HCT116 (cell line): ENCODE results near the gene DOCK3. TPM values are rescaled to one million over a fixed set of nuclear protein-coding genes. Genes with fewer than 3 reads are reported as not detected.

Experiments used
- ATAC-seq: fragments of 200-7000 bp; cut with Tn5 transposase; 2 replicates; pipeline ENCODE4 v1.9.1; 2020; ENCODE audit warnings: mild to moderate bottlenecking, moderate library complexity
- BruUV-seq: library from RNA; stranded (reverse); fragments of 400-500 nt; replicated peaks from 2 replicates; lab custom pipeline; 2021; lab: Mats Ljungman, UMichigan
- CTCF ChIA-PET: fragments of 300-600 bp; sonication (Branson Sonifier 250); formaldehyde crosslinking; loops from one replicate; lab custom pipeline; 2021; ENCODE audit warnings: antibody characterized with exemption; lab: Charles Lee
- POLR2A ChIA-PET: fragments of 300-600, 350-600 bp; sonication (Branson Sonifier 250); formaldehyde crosslinking; loops from one replicate; lab custom pipeline; 2021; ENCODE audit warnings: antibody characterized with exemption; lab: Charles Lee
- RAD21 ChIA-PET, 2 experiments: fragments of 300-600 bp; sonication (Branson Sonifier 250); formaldehyde crosslinking; loops; one replicate each; lab custom pipeline; 2023; ENCODE audit warnings: low total read pairs in 2 of 2; ENCODE audit not compliant: uncharacterized antibody in 2 of 2, unreplicated experiment in 2 of 2, low non-redundant PET in 1 of 2; lab: Charles Lee
- DNase-seq: peaks from one replicate; pipeline ENCODE4 v3.0.0-alpha.2; 2010; ENCODE audit warnings: low read depth, low spot score
- H2AFZ ChIP-seq: fragments of 200-600 bp; shearing (Covaris generic), sonication (generic); 2 replicates; pipeline ENCODE4 v1.6.1; 2017; ENCODE audit warnings: low read depth, mixed run types, mixed read lengths, antibody characterized with exemption, low read length; ENCODE audit not compliant: poor library complexity, severe bottlenecking
- H3K27ac ChIP-seq: 2 replicates; pipeline ENCODE4 v1.5.1; 2012; ENCODE audit warnings: low read depth, low read length
- H3K27me3 ChIP-seq: fragments of 200-600 bp; sonication (generic); 2 replicates; pipeline ENCODE4 v1.6.1; 2016; ENCODE audit warnings: mixed run types, low read length, mixed read lengths; ENCODE audit not compliant: insufficient read depth
- H3K36me3 ChIP-seq, 2 experiments: fragments of 200-500 bp in 1 of 2; fragments of 200-600 bp in 1 of 2; sonication (Bioruptor generic) in 1 of 2; sonication (generic) in 1 of 2; 2 replicates each; pipeline versions ENCODE4 v1.5.1 to v1.6.1; 2014 to 2016; ENCODE audit warnings: low read length in 2 of 2, inconsistent platforms in 1 of 2, mixed read lengths in 1 of 2, mixed run types in 1 of 2; ENCODE audit not compliant: insufficient read depth in 2 of 2, control insufficient read depth in 1 of 2
- H3K4me1 ChIP-seq, 2 experiments: fragments of 200-600 bp in 1 of 2; sonication (generic) in 1 of 2; 2 replicates each; pipeline versions ENCODE4 v1.5.1 to v1.6.1; 2012 to 2017; ENCODE audit warnings: low read length in 2 of 2, inconsistent platforms in 1 of 2, mild to moderate bottlenecking in 1 of 2, mixed read lengths in 1 of 2, mixed run types in 1 of 2, moderate library complexity in 1 of 2; ENCODE audit not compliant: insufficient read depth in 2 of 2, control insufficient read depth in 1 of 2
- H3K4me2 ChIP-seq: fragments of 200-600 bp; sonication (generic); 2 replicates; pipeline ENCODE4 v1.6.1; 2017; ENCODE audit warnings: mixed run types, low read length, mixed read lengths
- H3K4me3 ChIP-seq, 2 experiments: fragments of 200-600 bp in 1 of 2; sonication (generic) in 1 of 2; replicated peaks in 1 of 2; 2 replicates each; pipeline ENCODE4 v1.5.1; 2011 to 2016; ENCODE audit warnings: low read length in 2 of 2, control low read depth in 1 of 2, low read depth in 1 of 2, mild to moderate bottlenecking in 1 of 2, mixed read lengths in 1 of 2, mixed run types in 1 of 2
- H3K79me2 ChIP-seq: fragments of 200-600 bp; sonication (generic); 2 replicates; pipeline ENCODE4 v1.6.1; 2017; ENCODE audit warnings: mild to moderate bottlenecking, mixed run types, low read length, moderate library complexity, mixed read lengths; ENCODE audit not compliant: insufficient read depth
- H3K9ac ChIP-seq: fragments of 200-600 bp; sonication (generic); 2 replicates; pipeline ENCODE4 v1.6.1; 2016; ENCODE audit warnings: low read length, mixed read lengths
- H3K9me2 ChIP-seq: fragments of 200-600 bp; sonication (generic), shearing (Covaris generic); 2 replicates; pipeline ENCODE4 v1.6.1; 2017; ENCODE audit warnings: mixed run types, mild to moderate bottlenecking, moderate library complexity; ENCODE audit not compliant: insufficient read depth
- H3K9me3 ChIP-seq, 2 experiments: fragments of 200-500 bp in 1 of 2; fragments of 200-600 bp in 1 of 2; sonication (Bioruptor generic) in 1 of 2; sonication (generic) in 1 of 2; 2 replicates each; pipeline ENCODE4 v1.6.1; 2014 to 2017; ENCODE audit warnings: low read length in 2 of 2, mixed read lengths in 2 of 2, inconsistent platforms in 1 of 2, low read depth in 1 of 2, mild to moderate bottlenecking in 1 of 2, mixed run types in 1 of 2, moderate library complexity in 1 of 2; ENCODE audit not compliant: control insufficient read depth in 1 of 2, insufficient read depth in 1 of 2
- H4K20me1 ChIP-seq: fragments of 200-600 bp; sonication (generic), shearing (Covaris generic); 2 replicates; pipeline ENCODE4 v1.6.1; 2017; ENCODE audit warnings: mixed run types, mild to moderate bottlenecking, moderate library complexity; ENCODE audit not compliant: insufficient read depth
- CEBPB ChIP-seq: IDR thresholded peaks from 2 replicates; pipeline ENCODE4 v1.6.1; 2012; ENCODE audit warnings: low read depth
- ELF1 ChIP-seq: IDR thresholded peaks from 2 replicates; pipeline ENCODE4 v1.6.1; 2012; ENCODE audit warnings: low read depth, borderline replicate concordance
- EZH2phosphoT487 ChIP-seq: fragments of 200-600 bp; IDR thresholded peaks from 2 replicates; pipeline ENCODE4 v1.6.1; 2018; ENCODE audit warnings: antibody characterized with exemption, borderline replicate concordance
- FOSL1 ChIP-seq: IDR thresholded peaks from 2 replicates; pipeline ENCODE4 v1.6.1; 2012; ENCODE audit warnings: low read depth
- JUND ChIP-seq: IDR thresholded peaks from 2 replicates; pipeline ENCODE4 v1.6.1; 2012
- POLR2A ChIP-seq: IDR thresholded peaks from 2 replicates; pipeline ENCODE4 v1.7.0; 2011; ENCODE audit warnings: borderline replicate concordance; ENCODE audit not compliant: insufficient read depth, insufficient read length; ENCODE audit errors: extremely low read depth
- POLR2AphosphoS5 ChIP-seq: IDR thresholded peaks from 2 replicates; pipeline ENCODE4 v1.6.1; 2011; ENCODE audit warnings: mild to moderate bottlenecking, low read depth, low read length, moderate library complexity
- RAD21 ChIP-seq: IDR thresholded peaks from 2 replicates; pipeline ENCODE4 v1.6.1; 2012; ENCODE audit warnings: low read depth, mild to moderate bottlenecking
- SIN3A ChIP-seq: IDR thresholded peaks from 2 replicates; pipeline ENCODE4 v1.6.1; 2012; ENCODE audit warnings: low read depth
- SP1 ChIP-seq: IDR thresholded peaks from 2 replicates; pipeline ENCODE4 v1.6.1; 2012; ENCODE audit warnings: low read depth
- SRF ChIP-seq: IDR thresholded peaks from 2 replicates; pipeline ENCODE4 v1.6.1; 2012; ENCODE audit warnings: low read depth
- YY1 ChIP-seq: IDR thresholded peaks from 2 replicates; pipeline ENCODE4 v1.6.1; 2011; ENCODE audit warnings: low read length, low read depth, moderate library complexity, mild to moderate bottlenecking; ENCODE audit not compliant: insufficient replicate concordance; ENCODE audit errors: extremely low read depth
- ZFX ChIP-seq: fragments of 450-650 bp; IDR thresholded peaks from 2 replicates; pipeline ENCODE4 v1.6.1; 2017
- ZNF274 ChIP-seq: fragments of 200-500 bp; sonication (Bioruptor generic); IDR thresholded peaks from 2 replicates; pipeline ENCODE4 v1.6.1; 2014; ENCODE audit warnings: mild to moderate bottlenecking, low read depth, low read length, inconsistent platforms
- intact Hi-C: fragments of 100-400 bp; cut with micrococcal nuclease; formaldehyde crosslinking; loops from 2 replicates; pipeline ENCODE4 v1.10.0; 2022
- total RNA-seq: library from RNA; stranded (reverse); gene quantifications from one replicate; pipeline ENCODE4 v1.2.1, GENCODE V29; 2021; ENCODE audit not compliant: unreplicated experiment
- TF ChIP-seq, protein P1 (sequence below): IDR thresholded peaks from 2 replicates; pipeline ENCODE4 v1.6.1; 2012
- TF ChIP-seq, protein P2 (sequence below): IDR thresholded peaks from 2 replicates; pipeline ENCODE4 v1.6.1; 2012; ENCODE audit warnings: low read depth

DOCK3 gene
- total RNA-seq, 1 experiment from 2014 or later, result 4.2 TPM

DNA sequence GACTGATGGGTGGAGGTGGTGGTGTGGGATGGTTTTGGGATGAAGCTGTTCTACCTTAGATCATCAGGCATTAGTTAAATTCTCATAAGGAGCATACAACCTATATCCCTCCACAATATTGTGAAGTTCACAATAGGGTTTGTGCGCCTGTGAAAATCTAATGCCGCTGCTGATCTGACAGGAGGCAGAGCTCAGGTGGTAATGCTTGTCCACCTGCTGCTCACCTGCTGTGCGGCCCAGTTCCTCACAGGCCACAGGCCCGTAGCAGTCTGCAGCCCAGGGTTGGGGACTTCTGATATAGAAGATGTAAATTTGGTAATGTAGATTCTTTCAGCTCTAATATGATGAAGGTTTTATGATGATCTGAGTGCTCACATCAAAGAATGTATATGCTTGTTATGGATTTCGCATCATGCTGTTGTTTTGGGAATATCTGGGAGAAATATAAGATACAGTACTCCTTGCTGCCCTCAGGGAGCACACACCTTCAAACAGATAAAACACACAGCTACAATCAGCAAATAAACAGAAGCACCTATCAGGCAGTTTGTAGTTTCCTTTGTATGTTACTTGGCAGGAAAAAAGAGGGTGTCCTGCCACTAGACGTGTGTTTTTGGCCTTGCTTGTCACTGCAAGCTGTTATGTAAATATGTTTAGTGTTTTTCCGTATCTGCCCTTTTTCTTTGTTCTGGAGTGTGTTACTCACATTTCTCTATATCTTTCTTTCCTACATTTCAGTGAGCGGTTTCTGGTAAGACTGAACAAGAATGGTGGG, 471.3 kb downstream of the DOCK3 start:
- no peak overlapping the region for H3K4me2 ChIP-seq
- H3K79me2 ChIP-seq, result no peaks in the 10 kb centered on the region
- no peak overlapping the region for H2AFZ ChIP-seq
- no peak overlapping the region for H3K27ac ChIP-seq
- H3K9me3 ChIP-seq, result no peaks in the 10 kb centered on the region
- ChIA-PET RAD21 (no interaction called here), POLR2A (no interaction called here), CTCF (no interaction called here)
- no peak for TF ChIP-seq ZFX
- TF ChIP-seq SP1, result no peak
- no peak for TF ChIP-seq POLR2AphosphoS5
- no peak for TF ChIP-seq YY1
- TF ChIP-seq RAD21, result no peak
- no peaks in the 10 kb centered on the region for H3K4me1 ChIP-seq
- H3K27me3 ChIP-seq, result no peaks in the 10 kb centered on the region
- no TSS peak for BruUV-seq
- H3K36me3 ChIP-seq, result no peaks in the 10 kb centered on the region
- DNase-seq (no peak), ATAC-seq (no peak)
- intact Hi-C loops, result no loop called here
- H3K9me2 ChIP-seq, result no peaks in the 10 kb centered on the region
- no peak overlapping the region for H3K9ac ChIP-seq
- H4K20me1 ChIP-seq, result no peaks in the 10 kb centered on the region
- no peak overlapping the region for H3K4me3 ChIP-seq

DNA sequence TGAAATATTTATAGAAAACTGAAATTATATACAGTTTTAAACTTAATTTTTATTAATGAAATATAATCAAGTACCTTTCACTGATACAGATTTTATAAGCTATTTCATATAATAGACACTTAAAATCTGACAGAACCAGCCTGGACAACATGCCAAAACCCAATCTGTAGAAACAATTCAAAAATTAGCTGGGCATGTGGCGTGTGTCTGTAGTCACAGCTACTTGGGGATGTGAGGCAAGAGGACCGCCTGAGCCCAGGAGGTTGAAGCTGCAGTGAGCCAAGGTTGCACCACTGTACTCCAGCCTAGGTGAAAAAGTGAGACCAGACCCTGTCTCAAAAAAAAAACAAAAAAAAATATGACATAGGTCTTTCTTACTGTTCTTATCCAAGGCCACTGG, 472.1 kb downstream of the DOCK3 start:
- Histone ChIP-seq H3K27me3 (no peaks in the 10 kb centered on the region), H3K36me3 (no peaks in the 10 kb centered on the region), H4K20me1 (no peaks in the 10 kb centered on the region), H3K27ac (no peak overlapping the region), H3K9me2 (no peaks in the 10 kb centered on the region), H3K9ac (no peak overlapping the region), H2AFZ (no peak overlapping the region), H3K9me3 (no peaks in the 10 kb centered on the region), H3K4me3 (no peak overlapping the region), H3K79me2 (no peaks in the 10 kb centered on the region), H3K4me1 (no peaks in the 10 kb centered on the region), H3K4me2 (no peak overlapping the region)
- no peak for DNase-seq
- POLR2A ChIA-PET, result no interaction called here
- no TSS peak for BruUV-seq
- CTCF ChIA-PET, result no interaction called here
- RAD21 ChIA-PET, result no interaction called here
- intact Hi-C loops, result no loop called here
- ATAC-seq, result no peak
- no peak for TF ChIP-seq ELF1
- no peak for TF ChIP-seq RAD21
- no peak for TF ChIP-seq SIN3A
- TF ChIP-seq JUND, result no peak
- TF ChIP-seq FOSL1, result no peak
- TF ChIP-seq POLR2A, result no peak
- TF ChIP-seq EZH2phosphoT487, result no peak
- TF ChIP-seq YY1, result no peak
- TF ChIP-seq ZNF274, result no peak
- TF ChIP-seq SRF, result no peak
- TF ChIP-seq CEBPB, result no peak
- TF ChIP-seq, protein P1, sequence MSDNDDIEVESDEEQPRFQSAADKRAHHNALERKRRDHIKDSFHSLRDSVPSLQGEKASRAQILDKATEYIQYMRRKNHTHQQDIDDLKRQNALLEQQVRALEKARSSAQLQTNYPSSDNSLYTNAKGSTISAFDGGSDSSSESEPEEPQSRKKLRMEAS, result no peak
- TF ChIP-seq, protein P2, sequence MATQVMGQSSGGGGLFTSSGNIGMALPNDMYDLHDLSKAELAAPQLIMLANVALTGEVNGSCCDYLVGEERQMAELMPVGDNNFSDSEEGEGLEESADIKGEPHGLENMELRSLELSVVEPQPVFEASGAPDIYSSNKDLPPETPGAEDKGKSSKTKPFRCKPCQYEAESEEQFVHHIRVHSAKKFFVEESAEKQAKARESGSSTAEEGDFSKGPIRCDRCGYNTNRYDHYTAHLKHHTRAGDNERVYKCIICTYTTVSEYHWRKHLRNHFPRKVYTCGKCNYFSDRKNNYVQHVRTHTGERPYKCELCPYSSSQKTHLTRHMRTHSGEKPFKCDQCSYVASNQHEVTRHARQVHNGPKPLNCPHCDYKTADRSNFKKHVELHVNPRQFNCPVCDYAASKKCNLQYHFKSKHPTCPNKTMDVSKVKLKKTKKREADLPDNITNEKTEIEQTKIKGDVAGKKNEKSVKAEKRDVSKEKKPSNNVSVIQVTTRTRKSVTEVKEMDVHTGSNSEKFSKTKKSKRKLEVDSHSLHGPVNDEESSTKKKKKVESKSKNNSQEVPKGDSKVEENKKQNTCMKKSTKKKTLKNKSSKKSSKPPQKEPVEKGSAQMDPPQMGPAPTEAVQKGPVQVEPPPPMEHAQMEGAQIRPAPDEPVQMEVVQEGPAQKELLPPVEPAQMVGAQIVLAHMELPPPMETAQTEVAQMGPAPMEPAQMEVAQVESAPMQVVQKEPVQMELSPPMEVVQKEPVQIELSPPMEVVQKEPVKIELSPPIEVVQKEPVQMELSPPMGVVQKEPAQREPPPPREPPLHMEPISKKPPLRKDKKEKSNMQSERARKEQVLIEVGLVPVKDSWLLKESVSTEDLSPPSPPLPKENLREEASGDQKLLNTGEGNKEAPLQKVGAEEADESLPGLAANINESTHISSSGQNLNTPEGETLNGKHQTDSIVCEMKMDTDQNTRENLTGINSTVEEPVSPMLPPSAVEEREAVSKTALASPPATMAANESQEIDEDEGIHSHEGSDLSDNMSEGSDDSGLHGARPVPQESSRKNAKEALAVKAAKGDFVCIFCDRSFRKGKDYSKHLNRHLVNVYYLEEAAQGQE, result no peak
